RWPE2 (cell line): ENCODE measurements around the gene STRADA.
A peak's percentile ranks its signal among the peaks of the same experiment; 100 is the strongest.

Source experiments
- ATAC-seq: fragments of 200-7000 bp; cut with Tn5 transposase; 3 replicates; pipeline ENCODE4 v1.9.1; 2021; ENCODE audit warnings: low read depth
- DNase-seq: peaks from one replicate; pipeline ENCODE4 v3.0.0-alpha.2; 2020; ENCODE audit warnings: low spot score
- H3K27ac ChIP-seq: fragments of 450-650 bp; 2 replicates; pipeline ENCODE4 v1.5.1; 2017; ENCODE audit warnings: mild to moderate bottlenecking; ENCODE audit not compliant: poor library complexity, severe bottlenecking
- H3K27me3 ChIP-seq: fragments of 250-450 bp; sonication (Bioruptor Pico); 2 replicates; pipeline ENCODE4 v1.5.1; 2021; ENCODE audit warnings: mild to moderate bottlenecking, moderate library complexity; ENCODE audit not compliant: insufficient read depth, poor library complexity, severe bottlenecking
- H3K36me3 ChIP-seq: fragments of 250-450 bp; sonication (Bioruptor Pico); 2 replicates; pipeline ENCODE4 v1.5.1; 2020; ENCODE audit warnings: low read depth, mild to moderate bottlenecking, moderate library complexity
- H3K4me1 ChIP-seq: fragments of 250-450 bp; sonication (Bioruptor Pico); 2 replicates; pipeline ENCODE4 v1.5.1; 2021; ENCODE audit warnings: mild to moderate bottlenecking, moderate library complexity; ENCODE audit not compliant: insufficient read depth, poor library complexity, severe bottlenecking
- H3K4me3 ChIP-seq: fragments of 250-450 bp; sonication (Bioruptor Pico); 2 replicates; pipeline ENCODE4 v1.5.1; 2021; ENCODE audit warnings: mild to moderate bottlenecking, moderate library complexity; ENCODE audit not compliant: severe bottlenecking
- H3K9me3 ChIP-seq: fragments of 250-450 bp; sonication (Bioruptor Pico); 2 replicates; pipeline ENCODE4 v1.5.1; 2021; ENCODE audit warnings: mild to moderate bottlenecking, moderate library complexity; ENCODE audit not compliant: severe bottlenecking
- TF ChIP-seq, protein P1 (sequence below): fragments of 450-650 bp; IDR thresholded peaks from one replicate; pipeline ENCODE4 v1.5.1; 2017; ENCODE audit warnings: mild to moderate bottlenecking, moderate library complexity; ENCODE audit not compliant: poor library complexity, severe bottlenecking

STRADA gene

DNA sequence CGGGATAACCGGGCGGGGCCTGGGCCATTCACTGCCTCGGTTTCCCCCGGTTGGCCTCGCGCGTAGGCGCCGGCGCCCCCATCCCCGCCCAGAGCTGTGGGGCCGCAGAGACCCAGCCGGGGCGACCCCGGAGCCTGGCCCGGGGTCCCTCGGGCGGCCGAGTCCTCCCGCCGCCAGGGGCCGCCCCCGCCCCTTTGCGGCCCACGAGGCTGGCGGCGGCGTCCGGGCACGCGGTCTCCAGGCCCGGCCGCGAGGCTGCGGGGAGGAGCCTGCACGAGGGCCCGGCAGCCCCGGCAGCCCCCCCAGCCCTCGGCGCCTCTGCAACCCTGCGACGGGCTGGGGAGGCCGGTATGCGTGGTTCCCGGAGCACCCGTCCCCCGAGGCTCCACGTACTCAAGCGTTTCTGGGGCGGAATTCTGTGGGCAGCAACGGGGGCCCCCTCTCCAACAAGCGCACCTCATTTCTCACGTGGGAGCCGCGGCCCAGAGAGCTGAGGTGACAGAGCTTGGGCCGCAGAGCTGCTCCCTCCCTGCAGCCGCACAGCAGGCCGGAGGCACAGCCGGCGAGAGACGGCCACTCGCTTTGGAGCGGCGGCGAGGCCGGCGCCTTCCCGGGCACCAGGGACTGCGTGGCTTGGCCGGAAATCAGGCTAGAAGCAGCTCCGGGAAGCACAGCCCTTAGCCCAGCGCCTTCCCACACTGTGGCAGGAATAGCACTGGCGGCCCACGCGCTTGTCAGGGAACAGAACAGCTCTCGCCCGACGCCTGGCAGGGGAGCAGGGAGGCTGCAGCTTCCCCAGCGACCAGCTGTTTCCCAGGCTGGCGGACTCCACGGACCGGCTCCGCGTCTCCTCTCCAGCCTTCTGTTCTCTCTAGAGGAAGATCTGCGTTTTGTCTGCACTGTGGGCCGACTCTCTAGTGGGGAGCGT, 40.8 kb downstream of the STRADA start:
- H3K36me3 ChIP-seq = no peaks in the 10 kb centered on the region
- H3K4me1 ChIP-seq = no peaks in the 10 kb centered on the region
- no peak for DNase-seq
- no peaks in the 10 kb centered on the region for H3K27me3 ChIP-seq
- peak overlapping the region; percentile 10 for H3K27ac ChIP-seq
- no peaks in the 10 kb centered on the region for H3K9me3 ChIP-seq
- ATAC-seq = no peak
- TF ChIP-seq, protein P1, sequence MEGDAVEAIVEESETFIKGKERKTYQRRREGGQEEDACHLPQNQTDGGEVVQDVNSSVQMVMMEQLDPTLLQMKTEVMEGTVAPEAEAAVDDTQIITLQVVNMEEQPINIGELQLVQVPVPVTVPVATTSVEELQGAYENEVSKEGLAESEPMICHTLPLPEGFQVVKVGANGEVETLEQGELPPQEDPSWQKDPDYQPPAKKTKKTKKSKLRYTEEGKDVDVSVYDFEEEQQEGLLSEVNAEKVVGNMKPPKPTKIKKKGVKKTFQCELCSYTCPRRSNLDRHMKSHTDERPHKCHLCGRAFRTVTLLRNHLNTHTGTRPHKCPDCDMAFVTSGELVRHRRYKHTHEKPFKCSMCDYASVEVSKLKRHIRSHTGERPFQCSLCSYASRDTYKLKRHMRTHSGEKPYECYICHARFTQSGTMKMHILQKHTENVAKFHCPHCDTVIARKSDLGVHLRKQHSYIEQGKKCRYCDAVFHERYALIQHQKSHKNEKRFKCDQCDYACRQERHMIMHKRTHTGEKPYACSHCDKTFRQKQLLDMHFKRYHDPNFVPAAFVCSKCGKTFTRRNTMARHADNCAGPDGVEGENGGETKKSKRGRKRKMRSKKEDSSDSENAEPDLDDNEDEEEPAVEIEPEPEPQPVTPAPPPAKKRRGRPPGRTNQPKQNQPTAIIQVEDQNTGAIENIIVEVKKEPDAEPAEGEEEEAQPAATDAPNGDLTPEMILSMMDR = peak; percentile 50
- H3K4me3 ChIP-seq = peak overlapping the region; percentile 57

DNA sequence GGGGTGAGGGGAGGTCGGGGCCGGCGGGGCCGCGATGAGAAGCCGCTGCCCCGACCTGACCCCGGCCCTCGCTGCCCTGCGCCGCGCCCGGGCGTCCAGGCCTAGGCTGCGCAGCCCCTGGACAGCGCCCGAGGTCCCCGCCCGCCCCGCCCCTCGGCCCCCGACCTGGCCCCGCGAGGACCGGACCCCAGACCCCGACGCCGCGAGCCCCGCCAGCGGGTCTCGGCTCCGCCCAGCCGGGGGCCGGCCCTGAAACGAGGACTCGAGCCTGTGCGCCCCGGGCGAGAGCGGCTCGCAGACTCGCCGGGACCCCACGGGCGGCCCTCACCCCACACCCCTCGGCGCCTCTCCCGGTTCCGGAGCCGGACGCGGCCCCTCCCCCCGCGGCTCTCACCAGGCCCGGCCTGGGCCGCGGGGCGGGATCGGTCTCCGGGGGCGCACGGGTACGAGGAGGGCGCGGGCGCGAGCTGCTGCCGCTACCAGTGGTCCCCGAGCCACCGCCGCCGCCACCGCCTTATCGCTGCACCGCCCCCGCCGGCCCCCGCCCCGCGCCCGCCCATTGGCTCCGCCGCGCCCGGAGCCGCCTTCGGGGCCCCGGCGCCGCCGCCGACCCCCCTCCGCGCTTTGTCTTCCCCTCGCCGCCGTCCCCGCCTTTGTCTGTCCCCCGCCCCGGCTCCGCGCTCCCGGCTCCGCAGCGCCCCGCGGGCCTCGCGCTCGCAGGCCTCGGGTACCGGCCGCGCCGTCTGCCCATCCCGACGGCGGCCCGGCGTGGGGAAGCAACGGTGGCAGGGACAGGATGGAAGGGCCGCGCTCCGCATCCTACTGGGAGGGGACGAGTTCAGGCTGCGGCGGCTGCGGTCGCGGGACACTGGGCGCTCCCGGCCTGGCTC, 41.7 kb downstream of the STRADA start, which contains the start of gene LIMD2:
Gene LIMD2, minus strand, starts transcription at position 488 of the 890 bp plus-strand sequence. CDS start 827 bp downstream, outside the sequence.
- Histone ChIP-seq H3K27me3 (no peaks in the 10 kb centered on the region), H3K9me3 (no peaks in the 10 kb centered on the region), H3K36me3 (no peaks in the 10 kb centered on the region), H3K27ac (peak within 1 kb of the TSS; percentile 10), H3K4me1 (no peaks in the 10 kb centered on the region), H3K4me3 (peak within 1 kb of the TSS; percentile 57)
- peak; percentile 29 for ATAC-seq
- TF ChIP-seq, protein P1 = no peak
- DNase-seq = no peak

DNA sequence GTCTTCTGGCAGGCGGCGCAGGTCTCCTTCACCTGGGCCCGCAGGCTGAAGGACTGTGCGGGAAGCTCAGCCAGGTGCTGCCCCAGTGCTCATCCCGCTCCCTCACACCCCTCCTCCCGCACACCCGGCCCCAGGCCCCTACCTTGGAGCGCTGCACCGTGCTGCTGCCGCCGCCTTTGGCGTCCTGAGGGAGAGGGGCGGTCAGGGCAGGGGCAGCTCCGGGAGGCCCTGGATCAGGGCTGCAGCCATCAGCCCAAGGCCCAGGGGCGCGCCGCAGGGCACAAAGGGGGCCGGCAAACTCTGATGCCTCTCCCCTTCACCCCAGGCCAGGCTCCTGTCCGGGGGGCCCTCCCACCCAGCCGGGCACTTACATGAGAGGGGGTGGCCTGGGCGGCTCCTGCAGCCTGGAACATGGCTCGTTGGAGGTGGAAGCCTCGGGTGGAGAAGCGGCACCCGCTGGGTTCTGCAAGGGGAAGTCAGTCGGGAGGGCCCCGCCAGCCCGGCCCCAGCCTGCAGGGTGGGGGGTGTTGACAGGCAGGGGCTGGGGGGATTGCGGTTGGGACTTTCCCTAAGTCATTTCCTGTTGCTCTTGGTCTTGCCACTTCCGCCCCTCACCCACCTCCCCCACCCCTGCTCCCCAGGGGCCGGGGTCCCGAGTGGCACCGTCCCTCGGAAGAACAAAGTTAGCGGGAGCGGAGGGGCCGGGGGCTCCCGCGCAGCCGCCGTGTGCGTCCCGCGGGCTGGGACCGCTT, 42.5 kb downstream of the STRADA start:
- Histone ChIP-seq H3K4me1 (no peaks in the 10 kb centered on the region), H3K36me3 (no peaks in the 10 kb centered on the region), H3K4me3 (peak overlapping the region; percentile 57), H3K9me3 (no peaks in the 10 kb centered on the region), H3K27me3 (no peaks in the 10 kb centered on the region), H3K27ac (peak overlapping the region; percentile 10)
- TF ChIP-seq, protein P1 = no peak
- ATAC-seq (peak; percentile 13; the same call in 1 of the 3 replicates), DNase-seq (no peak)

GRCh38 chr17:63698381-63698885, 43.2 kb downstream of the STRADA start:
- Histone ChIP-seq H3K27me3 (no peaks in the 10 kb centered on the region), H3K4me3 (no peak overlapping the region), H3K27ac (no peak overlapping the region), H3K9me3 (no peaks in the 10 kb centered on the region), H3K4me1 (no peaks in the 10 kb centered on the region), H3K36me3 (no peaks in the 10 kb centered on the region)
- TF ChIP-seq, protein P1 = no peak
- no peak for DNase-seq
- no peak for ATAC-seq
